Sigmoid colon (tissue), 7 donors: ENCODE results near the gene DAPK1. TPM values are rescaled to one million over a fixed set of nuclear protein-coding genes. Genes with fewer than 3 reads are reported as not detected.

Experiments
- DNase-seq: peaks from one replicate; pipeline ENCODE4 v3.0.0-alpha.2; 2019
- H3K27ac ChIP-seq, 4 donors: fragments of 200-600 bp; sonication (generic); one replicate each; pipeline ENCODE4 v1.5.1; 2016 to 2019; ENCODE audit warnings: mild to moderate bottlenecking in 1 of 4
- H3K27me3 ChIP-seq, 3 donors: fragments of 200-600 bp; sonication (generic); one replicate each; pipeline ENCODE4 v1.5.1; 2019; ENCODE audit warnings: mild to moderate bottlenecking in 1 of 3
- H3K36me3 ChIP-seq, 4 donors: fragments of 200-600 bp; sonication (generic); one replicate each; pipeline ENCODE4 v1.5.1; 2016 to 2019
- H3K4me1 ChIP-seq, 4 donors: fragments of 200-600 bp; sonication (generic); one replicate each; pipeline ENCODE4 v1.5.1; 2017 to 2019
- H3K4me3 ChIP-seq, 4 donors: fragments of 200-600 bp; sonication (generic); one replicate each; pipeline ENCODE4 v1.5.1; 2017 to 2019; ENCODE audit warnings: mild to moderate bottlenecking in 2 of 4, moderate library complexity in 1 of 4
- H3K9me3 ChIP-seq, 4 donors: fragments of 200-600 bp in 3 of 4; sonication (generic) in 3 of 4; one replicate each; pipeline versions ENCODE4 v1.5.1 to v1.6.1; 2013 to 2019
- CTCF ChIP-seq, 4 experiments: fragments of 450-650 bp in 3 of 4; fragments of 200-600 bp in 1 of 4; IDR thresholded peaks; one replicate each; pipeline ENCODE4 v1.5.1; 2016 to 2019; ENCODE audit warnings: antibody characterized with exemption in 4 of 4, mild to moderate bottlenecking in 3 of 4, moderate library complexity in 2 of 4
- EP300 ChIP-seq, 4 donors: sonication (generic); formaldehyde crosslinking; IDR thresholded peaks; one replicate each; pipeline ENCODE4 v1.6.1; 2017; ENCODE audit warnings: antibody characterized with exemption in 4 of 4
- POLR2A ChIP-seq, 2 donors: fragments of 450-650 bp; IDR thresholded peaks; one replicate each; pipeline ENCODE4 v1.6.1; 2016; ENCODE audit warnings: antibody characterized with exemption in 2 of 2, mild to moderate bottlenecking in 2 of 2, moderate library complexity in 2 of 2
- POLR2AphosphoS5 ChIP-seq, 4 donors: sonication (generic); formaldehyde crosslinking; IDR thresholded peaks; one replicate each; pipeline ENCODE4 v1.6.1; 2017; ENCODE audit warnings: antibody characterized with exemption in 4 of 4
- WGBS, 2 donors: extraction: QIAGEN DNeasy Blood & Tissue Kit; methylation state at CpG; one replicate each; pipeline ENCODE4 v1.1.7; 2013; 5-methylcytosine and 5-hydroxymethylcytosine counted together
- intact Hi-C: fragments of 100-400 bp; cut with DNase I; formaldehyde crosslinking; loops from one replicate; pipeline ENCODE4 v1.15.1; 2023
- polyA plus RNA-seq, 3 donors: library from polyadenylated mRNA; stranded (reverse); fragments of 200-250 nt; gene quantifications; one replicate each; pipeline ENCODE4 v1.2.3, GENCODE V29; 2013
- total RNA-seq, 4 donors: library from RNA; depleted of rRNA; stranded (reverse); fragments of >200 nt; gene quantifications; one replicate each; pipeline ENCODE4 v1.1.0, GENCODE V29; 2016
- donor health status: healthy with polysubstance abuse.
- donor health status: Bipolar disorder and iron deficiency.
- donor health status: healthy.

DAPK1 gene
- total and polyA plus RNA-seq, 7 donors = 4.8 to 92.5 (median 78.1) TPM

GRCh38 chr9:87606841-87607521 is 109.3 kb downstream of the DAPK1 start:
- Histone ChIP-seq H3K27me3 (no peaks in the 10 kb centered on the region), H3K27ac (peak overlapping the region; percentile 45 to 86 (median 82)), H3K9me3 (no peaks in the 10 kb centered on the region), H3K4me1 (peaks cover 0 to 89% (median 84%) of the 10 kb centered on the region in 4 donors), H3K4me3 (no peak overlapping the region), H3K36me3 (peaks cover 0 to 12% (median 3%) of the 10 kb centered on the region in 4 donors)
- intact Hi-C loops = no loop called here
- DNase-seq = no peak
- TF ChIP-seq CTCF (IDR thresholded peaks at IDR 0.05) = no peak
- no peak for TF ChIP-seq POLR2A (IDR thresholded peaks at IDR 0.05)
- TF ChIP-seq EP300 (IDR thresholded peaks at IDR 0.05) = no peak
- no peak for TF ChIP-seq POLR2AphosphoS5 (IDR thresholded peaks at IDR 0.05)
- 86 to 91% methylated on average over 3 of the region's 3 CpGs for WGBS, 2 donors

- DNase-seq = no peak
- H3K36me3 ChIP-seq = peaks cover 0 to 12% (median 3%) of the 10 kb centered on the region in 4 donors
- intact Hi-C loops = no loop called here
- no peak overlapping the region for H3K4me3 ChIP-seq
- peak overlapping the region; percentile 12 to 86 (median 82) for H3K27ac ChIP-seq
- H3K27me3 ChIP-seq = no peaks in the 10 kb centered on the region
- H3K4me1 ChIP-seq = peaks cover 0 to 89% (median 81%) of the 10 kb centered on the region in 4 donors
- TF ChIP-seq POLR2AphosphoS5 (IDR thresholded peaks at IDR 0.05) (no peak), POLR2A (IDR thresholded peaks at IDR 0.05) (no peak), EP300 (IDR thresholded peaks at IDR 0.05) (no peak), CTCF (IDR thresholded peaks at IDR 0.05) (no peak)
- 79 to 91% methylated on average over 3 of the region's 3 CpGs for WGBS, 2 donors
- H3K9me3 ChIP-seq = no peaks in the 10 kb centered on the region
Observed at GRCh38 chr9:87607859-87608258, 110.2 kb downstream of the DAPK1 start.

GRCh38 chr9:87609002-87609401 is 111.3 kb downstream of the DAPK1 start:
- H3K27me3 ChIP-seq = no peaks in the 10 kb centered on the region
- intact Hi-C loops = no loop called here
- H3K9me3 ChIP-seq = no peaks in the 10 kb centered on the region
- H3K4me1 ChIP-seq = peaks cover 0 to 89% (median 81%) of the 10 kb centered on the region in 4 donors
- peaks cover 0 to 12% (median 3%) of the 10 kb centered on the region in 4 donors for H3K36me3 ChIP-seq
- WGBS, 2 donors = 92% methylated on average over 11 of the region's 11 CpGs
- peak overlapping the region in 3 of 4 donors; percentile 82 to 86 (median 83) for H3K27ac ChIP-seq
- DNase-seq = no peak
- H3K4me3 ChIP-seq = no peak overlapping the region
- TF ChIP-seq EP300 (IDR thresholded peaks at IDR 0.05) (no peak), POLR2A (IDR thresholded peaks at IDR 0.05) (no peak), CTCF (IDR thresholded peaks at IDR 0.05) (no peak), POLR2AphosphoS5 (IDR thresholded peaks at IDR 0.05) (no peak)

- H3K4me1 ChIP-seq = peaks cover 0 to 89% (median 80%) of the 10 kb centered on the region in 4 donors
- H3K4me3 ChIP-seq = no peak overlapping the region
- intact Hi-C loops = no loop called here
- WGBS, 2 donors = 92 to 94% methylated on average over 5 of the region's 5 CpGs
- no peaks in the 10 kb centered on the region for H3K9me3 ChIP-seq
- no peak for TF ChIP-seq CTCF (IDR thresholded peaks at IDR 0.05)
- no peak for TF ChIP-seq POLR2A (IDR thresholded peaks at IDR 0.05)
- no peak for TF ChIP-seq EP300 (IDR thresholded peaks at IDR 0.05)
- TF ChIP-seq POLR2AphosphoS5 (IDR thresholded peaks at IDR 0.05) = no peak
- no peaks in the 10 kb centered on the region for H3K27me3 ChIP-seq
- peak overlapping the region; percentile 36 to 86 (median 78) for H3K27ac ChIP-seq
- no peak for DNase-seq
- H3K36me3 ChIP-seq = peaks cover 0 to 12% (median 3%) of the 10 kb centered on the region in 4 donors
Observed at GRCh38 chr9:87609486-87609885, 111.8 kb downstream of the DAPK1 start.
